ENCODE results near the gene SPACA7.

DNA sequence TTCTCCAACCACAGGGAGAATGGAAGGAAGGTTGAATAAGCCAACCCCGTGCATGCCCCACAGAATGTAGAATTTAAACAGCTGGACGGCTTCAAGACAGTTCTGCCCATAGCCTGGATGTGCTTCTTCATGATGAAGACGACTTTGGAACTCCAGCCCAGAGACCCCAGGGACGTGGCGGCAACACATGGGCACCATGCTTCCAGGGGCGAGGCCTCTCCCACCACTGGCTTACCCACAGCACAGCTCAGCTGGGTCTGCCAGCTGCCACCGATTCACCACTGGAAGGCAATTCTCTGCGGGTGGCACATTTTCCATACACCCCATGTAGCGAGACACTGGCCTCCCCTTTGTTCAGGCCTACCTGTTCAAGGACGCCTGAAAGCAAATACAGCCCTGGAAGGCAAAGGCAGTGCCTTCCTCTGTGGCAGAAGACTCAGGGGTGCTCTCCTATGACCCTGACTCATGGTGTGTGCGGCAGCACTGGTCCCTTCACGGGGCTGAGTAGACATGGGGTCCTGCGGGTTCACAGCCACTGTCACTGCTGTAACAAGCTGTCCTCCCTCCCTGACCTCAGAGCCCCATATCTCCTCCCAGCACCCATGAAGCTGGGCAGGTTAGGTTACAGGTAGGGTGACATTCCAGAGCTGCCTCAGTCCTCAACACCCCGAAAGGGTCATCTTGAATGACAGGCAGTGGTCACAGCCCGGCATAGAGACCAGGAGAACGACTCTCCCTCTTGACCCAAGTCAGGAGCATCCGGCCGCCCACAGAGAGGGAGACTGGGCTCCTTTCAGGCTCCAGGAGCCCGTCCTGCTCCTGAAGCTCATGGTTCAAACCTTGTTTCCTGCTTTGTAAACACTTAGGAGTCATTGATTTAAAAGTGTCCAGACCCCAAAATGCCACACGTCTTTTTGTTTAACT lies 72.7 kb downstream of the SPACA7 start:
- TF ChIP-seq POLR2A (IDR thresholded peaks at IDR 0.05): no peak
- TF ChIP-seq, protein P1, sequence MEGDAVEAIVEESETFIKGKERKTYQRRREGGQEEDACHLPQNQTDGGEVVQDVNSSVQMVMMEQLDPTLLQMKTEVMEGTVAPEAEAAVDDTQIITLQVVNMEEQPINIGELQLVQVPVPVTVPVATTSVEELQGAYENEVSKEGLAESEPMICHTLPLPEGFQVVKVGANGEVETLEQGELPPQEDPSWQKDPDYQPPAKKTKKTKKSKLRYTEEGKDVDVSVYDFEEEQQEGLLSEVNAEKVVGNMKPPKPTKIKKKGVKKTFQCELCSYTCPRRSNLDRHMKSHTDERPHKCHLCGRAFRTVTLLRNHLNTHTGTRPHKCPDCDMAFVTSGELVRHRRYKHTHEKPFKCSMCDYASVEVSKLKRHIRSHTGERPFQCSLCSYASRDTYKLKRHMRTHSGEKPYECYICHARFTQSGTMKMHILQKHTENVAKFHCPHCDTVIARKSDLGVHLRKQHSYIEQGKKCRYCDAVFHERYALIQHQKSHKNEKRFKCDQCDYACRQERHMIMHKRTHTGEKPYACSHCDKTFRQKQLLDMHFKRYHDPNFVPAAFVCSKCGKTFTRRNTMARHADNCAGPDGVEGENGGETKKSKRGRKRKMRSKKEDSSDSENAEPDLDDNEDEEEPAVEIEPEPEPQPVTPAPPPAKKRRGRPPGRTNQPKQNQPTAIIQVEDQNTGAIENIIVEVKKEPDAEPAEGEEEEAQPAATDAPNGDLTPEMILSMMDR (IDR thresholded peaks at IDR 0.05): no peak
